ENCODE measurements around the gene AUTS2.

The AUTS2 gene

DNA sequence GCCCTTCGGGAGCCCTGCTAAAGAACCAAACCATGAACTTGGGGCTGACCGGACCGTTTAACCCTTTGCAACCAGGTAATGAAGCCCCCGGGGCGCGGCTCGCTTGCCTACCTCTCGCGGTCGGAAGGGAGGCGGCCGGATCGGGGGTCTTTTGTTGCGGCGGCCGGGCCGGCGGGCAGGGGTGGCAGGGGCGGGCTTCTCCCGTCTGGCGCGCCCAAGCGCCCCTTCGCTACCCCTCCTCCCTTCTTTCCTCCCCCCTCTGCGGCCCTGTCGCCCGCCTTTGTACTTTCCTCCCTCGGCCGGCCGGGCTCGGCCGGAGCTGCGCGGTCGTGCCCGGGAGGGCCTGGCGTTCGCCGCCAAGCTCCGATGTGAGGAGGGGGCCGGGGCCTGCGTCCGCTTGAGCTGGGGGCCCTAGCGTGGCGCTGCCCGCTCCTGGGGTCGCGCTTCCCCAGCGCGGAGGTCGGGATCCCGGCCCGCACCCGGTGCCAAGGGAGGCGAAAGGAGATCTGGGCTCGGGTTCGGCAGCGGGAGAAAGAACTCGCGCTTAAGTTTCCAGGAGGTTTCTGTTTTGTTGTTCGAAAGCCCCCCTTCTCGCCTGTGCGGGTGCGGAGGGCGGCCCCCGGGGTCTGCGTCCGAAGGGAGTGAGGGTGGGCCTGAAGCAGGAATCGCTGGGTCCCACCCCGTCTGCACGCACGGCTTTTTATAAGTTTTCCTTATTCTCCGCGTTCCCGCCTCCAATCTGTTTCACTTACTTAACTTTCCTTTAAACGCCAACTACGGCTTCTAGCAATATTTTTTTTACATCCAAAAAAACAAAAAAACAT is 1096.9 kb downstream of the AUTS2 start:
- no peak for DNase-seq

DNA sequence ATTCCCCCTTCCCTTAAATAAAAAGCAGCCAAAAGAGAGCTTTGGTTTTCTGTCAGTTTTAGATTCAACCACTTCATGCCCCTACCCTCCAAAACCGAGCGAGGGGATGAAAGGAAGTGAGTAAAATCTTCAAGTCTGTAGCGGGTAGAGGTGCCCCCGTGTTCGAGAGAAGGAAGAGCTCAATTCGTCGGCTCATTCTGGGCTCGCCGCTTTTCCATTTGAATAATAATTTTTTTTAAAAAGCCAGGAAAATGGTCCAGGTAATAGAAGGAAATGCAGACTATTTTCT is 1097.5 kb downstream of the AUTS2 start:
- DNase-seq = no peak

GRCh38 chr7:70696201-70696754 is 1098.0 kb downstream of the AUTS2 start:
- DNase-seq = no peak

DNA sequence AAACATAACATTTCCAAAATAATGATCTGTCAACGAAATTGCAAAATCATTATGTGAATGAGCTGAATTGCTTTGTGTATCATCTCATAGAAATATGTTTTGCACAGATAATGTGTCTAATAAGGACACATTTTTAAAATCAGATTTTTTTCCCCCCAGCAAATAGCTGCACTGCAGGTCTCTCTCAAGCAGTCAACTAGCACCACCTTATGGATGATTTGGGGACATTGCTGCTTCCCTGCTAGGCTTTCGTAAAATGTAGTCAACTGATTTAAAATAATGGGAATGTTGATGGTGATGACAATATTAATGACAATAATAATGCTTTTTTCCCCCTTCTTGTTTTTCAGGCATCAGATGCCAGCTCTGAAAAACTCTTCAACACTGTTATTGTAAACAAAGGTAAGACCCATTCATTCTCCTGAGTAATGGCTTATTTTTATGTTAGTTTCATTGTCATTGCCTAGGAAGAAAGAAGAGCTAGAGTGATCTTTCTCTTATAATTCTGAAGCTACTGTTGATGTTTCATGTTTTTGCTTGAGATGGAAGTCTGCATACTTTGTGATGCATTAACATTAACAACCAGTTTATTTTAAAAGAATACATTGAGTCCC is 1100.1 kb downstream of the AUTS2 start:
- DNase-seq = no peak

DNA sequence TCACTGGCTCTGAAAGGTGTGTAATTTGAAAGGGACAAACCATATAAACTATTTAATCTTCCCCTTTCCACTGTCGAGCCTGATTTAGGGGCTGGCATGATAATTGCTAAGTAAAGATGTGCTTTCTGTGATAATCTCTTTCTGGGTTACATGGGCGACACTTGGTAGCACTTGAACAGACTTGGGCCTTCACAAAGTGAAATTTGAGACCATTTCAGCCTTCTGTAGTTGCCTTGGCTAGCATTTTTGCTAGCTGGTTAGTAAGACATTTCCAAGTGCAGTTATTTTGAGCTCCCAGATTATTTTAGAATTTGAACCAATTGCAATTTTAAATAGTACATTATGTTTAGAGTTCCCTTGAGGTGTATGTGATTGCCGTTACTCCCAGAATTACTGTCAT is 1101.0 kb downstream of the AUTS2 start:
- DNase-seq = no peak

- DNase-seq = no peak
Observed at GRCh38 chr7:70700055-70700940, 1102.0 kb downstream of the AUTS2 start.

DNA sequence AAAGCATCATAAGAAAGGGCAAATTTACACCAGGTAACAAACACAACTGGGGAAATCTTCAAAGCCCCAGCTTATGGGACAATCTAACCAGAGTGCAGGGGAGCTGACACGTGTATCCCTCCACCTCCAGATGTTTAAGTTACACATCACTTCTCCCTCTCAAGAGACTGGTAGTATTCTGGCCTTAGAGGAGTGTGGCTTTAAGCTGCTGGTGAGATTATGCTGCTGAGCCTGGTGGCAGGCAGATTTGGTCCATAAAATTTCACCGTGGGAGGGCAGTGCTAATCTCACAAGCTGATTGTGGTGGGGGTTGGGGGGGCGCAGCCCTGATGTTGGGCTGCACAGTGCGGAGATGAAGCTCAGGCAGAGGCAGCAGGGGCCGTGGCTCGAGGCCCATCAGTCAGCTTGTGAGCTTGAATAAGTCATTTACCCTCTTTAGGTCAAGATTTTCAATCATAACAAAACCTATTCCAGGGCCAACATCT is 1102.7 kb downstream of the AUTS2 start:
- no peak for DNase-seq

DNA sequence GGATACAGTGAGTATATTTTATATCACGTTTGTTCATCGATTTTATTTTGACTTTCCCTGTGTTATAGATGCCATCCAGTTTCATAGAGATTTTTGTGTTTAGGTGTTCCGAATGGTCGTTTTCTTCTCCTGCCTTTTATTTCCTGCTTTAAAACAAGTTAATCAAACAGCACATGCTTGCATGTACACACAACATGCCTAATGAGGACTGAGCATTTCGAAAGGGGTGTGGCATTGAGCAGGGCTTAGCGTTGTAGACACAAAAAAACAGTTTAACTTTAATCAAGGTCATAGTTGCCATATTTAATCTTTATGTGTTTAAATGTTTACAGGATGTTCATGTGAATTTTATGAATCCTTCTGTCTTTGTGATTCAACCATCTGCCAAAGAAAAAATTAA is 1103.2 kb downstream of the AUTS2 start:
- DNase-seq = no peak

- DNase-seq = no peak
Observed at GRCh38 chr7:70701991-70702390, 1103.7 kb downstream of the AUTS2 start.

- no peak for DNase-seq
Observed at GRCh38 chr7:70703785-70704184, 1105.5 kb downstream of the AUTS2 start.

DNA sequence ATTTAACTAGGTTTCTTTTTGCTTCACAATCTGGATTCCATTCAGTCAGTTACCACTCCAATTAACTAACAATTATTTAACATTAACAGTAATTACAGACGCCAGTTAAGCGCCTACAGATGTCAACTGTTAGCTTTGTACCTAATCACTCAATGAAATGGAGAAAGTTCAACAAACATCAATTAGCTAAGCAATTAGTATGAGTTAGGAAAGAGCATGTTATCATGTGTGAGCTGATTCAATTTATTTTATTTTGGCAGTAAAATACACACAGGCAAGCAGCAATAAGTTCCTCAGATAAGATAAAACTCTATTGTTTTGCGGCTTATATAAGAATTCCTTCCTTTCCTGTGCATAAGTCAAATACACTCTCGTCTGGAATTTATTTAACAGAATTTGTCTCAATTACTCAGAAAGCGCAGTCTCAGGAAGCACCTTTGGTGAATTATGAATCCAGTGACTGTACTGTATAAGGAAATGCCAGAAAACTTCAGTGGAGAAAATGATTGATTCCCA is 1106.6 kb downstream of the AUTS2 start:
- no peak for DNase-seq

- no peak for DNase-seq
Observed at GRCh38 chr7:70706204-70706603, 1107.9 kb downstream of the AUTS2 start.

DNA sequence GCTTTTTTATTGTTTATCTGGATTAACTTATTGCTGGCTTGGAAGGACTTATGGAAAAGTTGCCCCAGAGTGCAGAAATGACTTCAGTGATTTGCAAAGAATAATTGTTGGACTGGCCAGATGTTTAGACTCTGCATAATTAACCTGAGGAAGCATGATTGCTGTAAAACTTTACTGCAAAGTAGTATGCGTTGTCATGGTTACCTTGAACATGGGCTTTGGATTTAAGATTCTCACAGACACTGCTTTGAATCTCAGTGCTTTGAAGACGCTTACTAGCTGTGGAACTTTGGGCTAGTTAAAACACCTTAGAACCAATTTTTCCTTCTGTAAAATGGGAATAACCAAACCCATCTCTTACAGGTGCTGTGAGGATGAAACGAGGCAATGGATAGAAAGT is 1108.4 kb downstream of the AUTS2 start:
- no peak for DNase-seq

DNA sequence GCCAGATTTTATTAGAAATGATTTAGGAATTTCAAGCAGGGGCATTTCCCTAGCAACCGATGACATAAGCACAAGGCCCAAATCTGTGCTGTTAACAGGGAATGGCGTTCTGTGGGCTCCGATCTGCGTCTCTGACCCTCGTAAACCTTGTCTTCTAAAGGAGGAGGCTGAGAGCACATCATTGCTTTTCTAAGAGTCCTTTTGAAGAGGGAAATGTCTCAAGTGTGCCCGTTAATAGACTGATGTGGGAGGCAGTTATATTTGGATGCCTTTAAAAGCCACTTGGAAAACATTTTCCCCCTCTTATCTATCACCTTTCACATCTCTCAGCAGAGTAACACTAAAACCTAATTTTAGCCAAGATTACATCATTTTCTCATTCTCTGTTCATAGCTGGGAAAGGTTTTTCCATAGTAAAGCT is 1109.6 kb downstream of the AUTS2 start:
- DNase-seq = no peak

- no peak for DNase-seq
Observed at GRCh38 chr7:70710011-70710480, 1111.8 kb downstream of the AUTS2 start.

- DNase-seq = no peak
Observed at GRCh38 chr7:70710651-70711050, 1112.4 kb downstream of the AUTS2 start.

- no peak for DNase-seq
Observed at GRCh38 chr7:70711452-70711851, 1113.2 kb downstream of the AUTS2 start.

- DNase-seq = no peak
Observed at GRCh38 chr7:70712942-70713341, 1114.7 kb downstream of the AUTS2 start.

- no peak for DNase-seq
Observed at GRCh38 chr7:70714506-70715038, 1116.3 kb downstream of the AUTS2 start.

GRCh38 chr7:70717553-70718329 is 1119.5 kb downstream of the AUTS2 start:
- no peak for DNase-seq

- DNase-seq = no peak
Observed at GRCh38 chr7:70719125-70719524, 1120.8 kb downstream of the AUTS2 start.
